IPS-18c (cell line): Measurements from ENCODE around the gene TCL1A.
"Not testable (repeated sequence)": the region's sequence is repeated elsewhere in the genome, so short reads cannot be mapped to it uniquely, and the experiment has no call there.

ENCODE experiments used
- H3K4me3 ChIP-seq: 2 replicates; pipeline ENCODE4 v1.7.0; 2013; ENCODE audit warnings: low read depth, mild to moderate bottlenecking, low read length, moderate library complexity; ENCODE audit not compliant: insufficient read depth
- H3K9me3 ChIP-seq: one replicate; pipeline ENCODE4 v1.6.1; 2013; ENCODE audit warnings: mild to moderate bottlenecking, low read length, moderate library complexity; ENCODE audit not compliant: control insufficient read depth, insufficient read depth

TCL1A gene

DNA sequence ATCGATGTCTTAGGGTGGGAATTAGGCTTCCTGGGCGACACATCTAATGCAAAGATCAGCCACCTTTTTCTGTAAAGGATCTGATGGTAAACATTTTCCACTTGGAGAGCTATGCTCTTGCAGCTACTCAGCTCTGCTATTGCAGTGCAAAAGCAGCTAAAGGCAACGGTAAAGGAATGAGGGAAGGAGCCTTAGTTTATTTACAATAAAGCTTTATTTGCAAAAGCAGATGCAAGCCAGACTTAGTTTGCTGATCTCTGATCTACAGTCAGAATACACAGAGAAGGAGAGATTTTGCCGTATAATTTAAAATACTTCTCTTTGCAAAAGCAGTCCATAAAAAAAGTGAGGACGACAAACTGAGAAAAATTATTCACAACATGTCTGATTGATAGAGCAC lies 24.5 kb downstream of the TCL1A start:
- H3K4me3 ChIP-seq, result no peak overlapping the region
- no peaks in the 10 kb centered on the region for H3K9me3 ChIP-seq

- H3K4me3 ChIP-seq, result no peak overlapping the region
These were observed 27.0 kb downstream of the TCL1A start for GRCh38 chr14:95686935-95687334.

GRCh38 chr14:95685978-95686922 lies 27.7 kb downstream of the TCL1A start, which contains the start of gene TCL1B:
Gene TCL1B (plus strand): TSS chr14:95686426. CDS start chr14:95686468, 42 bp downstream.
- H3K9me3 ChIP-seq, result no peaks in the 10 kb centered on the region
- H3K4me3 ChIP-seq, result no peak within 1 kb of the TSS

More at GRCh38 chr14:95686935-95687334, 27.0 kb downstream of the TCL1A start:
- H3K9me3 ChIP-seq, result no peaks in the 10 kb centered on the region

DNA sequence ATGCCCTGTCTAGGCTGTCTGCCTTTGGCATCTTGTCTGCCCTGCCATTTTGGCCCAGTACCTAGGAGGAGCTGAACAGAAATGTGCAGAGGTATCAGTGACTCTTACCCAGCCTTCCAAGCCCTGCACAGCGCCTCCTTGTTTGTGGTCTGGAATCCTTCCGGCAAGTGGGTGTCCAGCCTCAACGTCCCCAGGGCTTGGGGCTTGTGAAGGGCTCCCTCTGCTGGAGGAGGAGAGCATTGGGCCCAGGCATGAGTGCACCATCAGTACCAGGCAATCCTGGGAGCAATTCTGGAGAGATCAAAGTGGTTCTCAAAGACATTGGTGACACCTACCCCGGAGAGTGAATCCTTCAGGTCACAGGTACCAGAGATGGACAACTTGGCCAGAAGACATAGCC lies 30.1 kb downstream of the TCL1A start:
- Histone ChIP-seq H3K9me3 (no peaks in the 10 kb centered on the region), H3K4me3 (no peak overlapping the region)

DNA sequence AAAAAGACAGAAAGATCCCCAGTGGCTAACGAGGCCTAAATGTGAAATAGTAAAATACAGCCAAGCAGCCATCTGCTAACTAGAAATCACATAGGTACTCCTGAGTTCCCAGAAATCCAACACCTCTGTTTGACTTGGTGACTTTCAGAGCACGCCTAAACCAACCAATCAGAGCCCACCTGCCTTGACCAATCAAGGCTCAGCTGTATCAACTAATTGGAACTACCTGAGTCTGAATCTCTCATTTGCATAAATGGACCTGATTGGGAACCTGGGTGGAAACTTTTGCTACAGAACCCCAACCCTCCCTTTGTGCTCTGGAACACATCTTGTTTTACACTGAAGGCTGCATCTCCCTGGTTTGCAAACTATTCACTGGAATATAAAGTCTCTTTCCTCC lies 32.8 kb downstream of the TCL1A start:
- peaks cover 4% of the 10 kb centered on the region for H3K9me3 ChIP-seq
- H3K4me3 ChIP-seq, result no peak overlapping the region

- Histone ChIP-seq H3K9me3 (peaks cover 5% of the 10 kb centered on the region), H3K4me3 (no peak overlapping the region)
These were observed 33.8 kb downstream of the TCL1A start for GRCh38 chr14:95679998-95680735.

DNA sequence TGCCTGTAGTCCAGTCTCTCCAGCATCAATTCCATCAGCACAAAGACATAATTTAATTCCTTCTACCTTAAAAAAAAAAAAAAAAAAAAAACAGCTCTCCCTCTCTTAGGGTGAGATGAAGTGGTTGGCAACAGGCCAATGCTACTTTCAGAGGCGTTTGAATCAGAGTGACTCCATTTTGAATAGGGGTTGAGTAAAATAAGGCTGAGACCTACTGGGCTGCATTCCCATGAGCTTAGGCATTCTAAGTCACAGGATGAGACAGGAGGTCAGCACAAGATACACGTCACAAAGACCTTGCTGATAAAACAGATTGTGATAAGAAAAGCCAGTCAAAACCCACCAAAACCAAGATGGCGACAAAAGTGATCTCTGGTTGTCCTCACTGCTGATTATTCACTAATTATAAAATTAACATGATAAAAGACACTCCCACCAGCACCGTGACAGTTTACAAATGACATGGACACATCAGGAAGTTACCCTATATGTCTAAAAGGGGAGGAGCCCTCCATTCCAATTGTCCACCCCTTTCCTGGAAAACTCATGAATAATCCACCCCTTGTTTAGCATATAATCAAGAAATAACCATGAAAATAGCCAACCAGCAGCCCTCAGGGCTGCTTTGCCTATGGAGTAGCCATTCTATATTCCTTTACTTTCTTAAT lies 34.6 kb downstream of the TCL1A start:
- peaks cover 5% of the 10 kb centered on the region for H3K9me3 ChIP-seq
- no peak overlapping the region for H3K4me3 ChIP-seq

GRCh38 chr14:95677179-95677835 lies 36.6 kb downstream of the TCL1A start:
- peaks cover 5% of the 10 kb centered on the region for H3K9me3 ChIP-seq
- no peak overlapping the region for H3K4me3 ChIP-seq

- no peak overlapping the region for H3K4me3 ChIP-seq
- peaks cover 5% of the 10 kb centered on the region for H3K9me3 ChIP-seq
These were observed 38.4 kb downstream of the TCL1A start for GRCh38 chr14:95675486-95675885.

GRCh38 chr14:95674613-95675012 lies 39.3 kb downstream of the TCL1A start:
- H3K4me3 ChIP-seq, result no peak overlapping the region
- peaks cover 5% of the 10 kb centered on the region for H3K9me3 ChIP-seq

DNA sequence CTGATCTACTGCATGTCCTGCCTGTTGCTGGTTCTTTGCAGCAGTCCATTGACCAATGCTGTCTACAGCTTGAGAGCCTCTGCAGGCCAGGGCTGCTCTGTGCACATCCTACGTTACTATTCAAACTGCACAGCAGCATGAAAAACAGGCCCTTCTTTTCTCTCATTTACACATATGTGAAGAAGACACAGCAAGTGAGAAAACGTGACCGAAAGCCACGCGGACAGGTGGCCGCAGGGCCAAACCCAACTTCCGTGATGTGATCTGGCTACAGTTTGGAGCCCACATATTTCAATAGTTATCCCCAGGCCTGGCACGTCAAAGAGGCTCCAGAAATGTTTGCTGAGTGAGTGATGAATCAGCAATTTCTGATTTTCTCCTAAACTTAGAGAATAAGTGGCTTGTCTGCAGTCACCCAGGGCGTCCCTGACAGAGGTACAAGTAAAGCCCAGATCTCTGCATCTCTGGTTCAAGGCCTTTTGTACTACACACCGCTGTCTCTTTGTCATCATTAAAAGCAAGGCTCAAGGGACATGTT lies 45.6 kb downstream of the TCL1A start:
- Histone ChIP-seq H3K9me3 (no peaks in the 10 kb centered on the region), H3K4me3 (no peak overlapping the region)

- no peak overlapping the region; the same call in 1 of the 2 replicates for H3K4me3 ChIP-seq
- H3K9me3 ChIP-seq, result no peaks in the 10 kb centered on the region
These were observed 46.7 kb downstream of the TCL1A start for GRCh38 chr14:95667249-95667693.

GRCh38 chr14:95666450-95666849 lies 47.5 kb downstream of the TCL1A start:
- Histone ChIP-seq H3K9me3 (no peaks in the 10 kb centered on the region), H3K4me3 (no peak overlapping the region)

DNA sequence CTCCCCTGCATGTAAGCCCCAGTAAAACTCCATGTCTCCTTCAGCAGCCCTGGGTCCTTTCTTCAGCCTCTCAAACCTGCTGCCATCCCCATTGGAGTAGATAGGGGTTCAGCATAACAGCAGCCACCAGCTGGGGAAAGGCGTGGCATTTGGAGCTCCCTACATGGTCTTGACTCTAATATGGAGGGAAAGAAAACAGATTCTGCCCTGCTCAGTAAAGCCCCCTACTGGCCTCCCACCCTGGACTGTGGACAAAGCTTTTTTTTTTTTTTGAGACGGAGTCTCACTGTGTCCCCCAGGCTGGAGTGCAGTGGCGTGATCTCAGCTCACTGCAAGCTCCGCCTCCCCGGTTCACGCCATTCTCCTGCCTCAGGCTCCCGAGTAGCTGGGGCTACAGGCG lies 48.4 kb downstream of the TCL1A start:
- H3K4me3 ChIP-seq, H3K9me3 ChIP-seq: not testable (repeated sequence)

GRCh38 chr14:95664546-95664945 lies 49.4 kb downstream of the TCL1A start:
- no peak overlapping the region for H3K4me3 ChIP-seq
- no peaks in the 10 kb centered on the region for H3K9me3 ChIP-seq

- no peaks in the 10 kb centered on the region for H3K9me3 ChIP-seq
- H3K4me3 ChIP-seq, result no peak overlapping the region
These were observed 49.9 kb downstream of the TCL1A start for GRCh38 chr14:95664066-95664465.
